RWPE2 (cell line): Measurements from ENCODE around the gene RND2.

Source experiments
- ATAC-seq: fragments of 200-7000 bp; cut with Tn5 transposase; 3 replicates; pipeline ENCODE4 v1.9.1; 2021; ENCODE audit warnings: low read depth
- DNase-seq: peaks from one replicate; pipeline ENCODE4 v3.0.0-alpha.2; 2020; ENCODE audit warnings: low spot score
- H3K27ac ChIP-seq: fragments of 450-650 bp; 2 replicates; pipeline ENCODE4 v1.5.1; 2017; ENCODE audit warnings: mild to moderate bottlenecking; ENCODE audit not compliant: poor library complexity, severe bottlenecking
- H3K27me3 ChIP-seq: fragments of 250-450 bp; sonication (Bioruptor Pico); 2 replicates; pipeline ENCODE4 v1.5.1; 2021; ENCODE audit warnings: mild to moderate bottlenecking, moderate library complexity; ENCODE audit not compliant: insufficient read depth, poor library complexity, severe bottlenecking
- H3K36me3 ChIP-seq: fragments of 250-450 bp; sonication (Bioruptor Pico); 2 replicates; pipeline ENCODE4 v1.5.1; 2020; ENCODE audit warnings: low read depth, mild to moderate bottlenecking, moderate library complexity
- H3K4me1 ChIP-seq: fragments of 250-450 bp; sonication (Bioruptor Pico); 2 replicates; pipeline ENCODE4 v1.5.1; 2021; ENCODE audit warnings: mild to moderate bottlenecking, moderate library complexity; ENCODE audit not compliant: insufficient read depth, poor library complexity, severe bottlenecking
- H3K4me3 ChIP-seq: fragments of 250-450 bp; sonication (Bioruptor Pico); 2 replicates; pipeline ENCODE4 v1.5.1; 2021; ENCODE audit warnings: mild to moderate bottlenecking, moderate library complexity; ENCODE audit not compliant: severe bottlenecking
- H3K9me3 ChIP-seq: fragments of 250-450 bp; sonication (Bioruptor Pico); 2 replicates; pipeline ENCODE4 v1.5.1; 2021; ENCODE audit warnings: mild to moderate bottlenecking, moderate library complexity; ENCODE audit not compliant: severe bottlenecking
- CTCF ChIP-seq: fragments of 450-650 bp; IDR thresholded peaks from one replicate; pipeline ENCODE4 v1.5.1; 2017; ENCODE audit warnings: mild to moderate bottlenecking, moderate library complexity; ENCODE audit not compliant: poor library complexity, severe bottlenecking

RND2 gene

GRCh38 chr17:43018008-43018853 lies 6.8 kb upstream of the RND2 start:
- Histone ChIP-seq H3K27me3 (no peaks in the 10 kb centered on the region), H3K27ac (no peak overlapping the region), H3K9me3 (no peaks in the 10 kb centered on the region), H3K36me3 (peaks cover 25% of the 10 kb centered on the region), H3K4me3 (no peak overlapping the region), H3K4me1 (no peaks in the 10 kb centered on the region)
- DNase-seq (no peak), ATAC-seq (no peak)
- no peak for TF ChIP-seq CTCF

GRCh38 chr17:43018932-43019331 lies 6.1 kb upstream of the RND2 start:
- H3K4me3 ChIP-seq: no peak overlapping the region
- DNase-seq: no peak
- peaks cover 25% of the 10 kb centered on the region for H3K36me3 ChIP-seq
- no peak for TF ChIP-seq CTCF
- no peaks in the 10 kb centered on the region for H3K4me1 ChIP-seq
- no peaks in the 10 kb centered on the region for H3K27me3 ChIP-seq
- ATAC-seq: no peak
- H3K27ac ChIP-seq: no peak overlapping the region
- no peaks in the 10 kb centered on the region for H3K9me3 ChIP-seq

GRCh38 chr17:43019418-43019817 lies 5.6 kb upstream of the RND2 start:
- no peak for TF ChIP-seq CTCF
- ATAC-seq: no peak
- DNase-seq: no peak
- H3K4me1 ChIP-seq: no peaks in the 10 kb centered on the region
- peak overlapping the region; percentile 64 for H3K27ac ChIP-seq
- peaks cover 25% of the 10 kb centered on the region for H3K36me3 ChIP-seq
- H3K4me3 ChIP-seq: no peak overlapping the region
- H3K9me3 ChIP-seq: no peaks in the 10 kb centered on the region
- no peaks in the 10 kb centered on the region for H3K27me3 ChIP-seq

- Histone ChIP-seq H3K4me3 (no peak overlapping the region), H3K27me3 (no peaks in the 10 kb centered on the region), H3K27ac (peak overlapping the region; percentile 64), H3K36me3 (peaks cover 25% of the 10 kb centered on the region), H3K9me3 (no peaks in the 10 kb centered on the region), H3K4me1 (no peaks in the 10 kb centered on the region)
- no peak for DNase-seq
- no peak for ATAC-seq
- TF ChIP-seq CTCF: no peak
These were observed 4.9 kb upstream of the RND2 start for GRCh38 chr17:43020030-43020621.
